Measurements from ENCODE around the gene CD300LB. TPM values are rescaled to one million over a fixed set of nuclear protein-coding genes. Genes with fewer than 3 reads are reported as not detected.

CD300LB gene
- total RNA-seq, 1 donor from 2014 or later, result not detected

- Histone ChIP-seq H3K9me3 (ENCODE audit: insufficient read depth, low read depth, low read length) (no peaks in the 10 kb centered on the region), H3K27ac (ENCODE audit: low read depth, low read length) (no peak overlapping the region), H3K4me1 (ENCODE audit: insufficient read depth, low read length) (no peaks in the 10 kb centered on the region), H4K20me1 (ENCODE audit: insufficient read depth, low read length) (no peaks in the 10 kb centered on the region), H3K27me3 (ENCODE audit: insufficient read depth, low read length) (peaks cover 3% of the 10 kb centered on the region), H3K79me2 (ENCODE audit: insufficient read depth, low read length) (no peaks in the 10 kb centered on the region), H3K4me2 (ENCODE audit: low read length) (no peak overlapping the region), H3K9ac (ENCODE audit: low read length) (no peak overlapping the region), H3K4me3 (ENCODE audit: insufficient read depth, low read depth, low read length) (no peak overlapping the region), H2AFZ (ENCODE audit: low read depth, low read length) (no peak overlapping the region), H3K36me3 (ENCODE audit: insufficient read depth, low read length) (no peaks in the 10 kb centered on the region)
- Mint-ChIP-seq H3K36me3 (ENCODE audit: low read depth, unreplicated experiment) (no peaks in the 10 kb centered on the region), H3K4me1 (ENCODE audit: low read depth, unreplicated experiment) (no peaks in the 10 kb centered on the region), H3K9me3 (ENCODE audit: unreplicated experiment) (peaks cover 2% of the 10 kb centered on the region), H3K27ac (ENCODE audit: unreplicated experiment) (no peak overlapping the region), H3K4me3 (ENCODE audit: unreplicated experiment) (no peak overlapping the region), H3K27me3 (ENCODE audit: low read depth, unreplicated experiment) (peaks cover 60% of the 10 kb centered on the region)
- TF ChIP-seq CTCF (IDR thresholded peaks at IDR 0.05; ENCODE audit: insufficient read depth, low read depth, low read length) (no peak), EZH2 (IDR thresholded peaks at IDR 0.05; ENCODE audit: insufficient read depth, low read length) (no peak)
- no peak for FAIRE-seq
- no peak for DNase-seq (ENCODE audit: low read depth)
Observed at GRCh38 chr17:74485841-74486240, 45.4 kb downstream of the CD300LB start.

- no peak overlapping the region for H3K4me3 Mint-ChIP-seq (ENCODE audit: unreplicated experiment)
- Histone ChIP-seq H3K36me3 (ENCODE audit: insufficient read depth, low read length) (no peaks in the 10 kb centered on the region), H3K27me3 (ENCODE audit: insufficient read depth, low read length) (peaks cover 3% of the 10 kb centered on the region), H2AFZ (ENCODE audit: low read depth, low read length) (no peak overlapping the region), H3K79me2 (ENCODE audit: insufficient read depth, low read length) (no peaks in the 10 kb centered on the region), H3K4me2 (ENCODE audit: low read length) (no peak overlapping the region), H3K27ac (ENCODE audit: low read depth, low read length) (no peak overlapping the region), H3K9ac (ENCODE audit: low read length) (no peak overlapping the region), H3K4me1 (ENCODE audit: insufficient read depth, low read length) (no peaks in the 10 kb centered on the region), H4K20me1 (ENCODE audit: insufficient read depth, low read length) (no peaks in the 10 kb centered on the region), H3K9me3 (ENCODE audit: insufficient read depth, low read depth, low read length) (no peaks in the 10 kb centered on the region), H3K4me3 (ENCODE audit: insufficient read depth, low read depth, low read length) (no peak overlapping the region)
- H3K27me3 Mint-ChIP-seq (ENCODE audit: low read depth, unreplicated experiment), result peaks cover 63% of the 10 kb centered on the region
- H3K9me3 Mint-ChIP-seq (ENCODE audit: unreplicated experiment), result peaks cover 2% of the 10 kb centered on the region
- TF ChIP-seq CTCF (IDR thresholded peaks at IDR 0.05; ENCODE audit: insufficient read depth, low read depth, low read length) (no peak), EZH2 (IDR thresholded peaks at IDR 0.05; ENCODE audit: insufficient read depth, low read length) (no peak)
- H3K27ac Mint-ChIP-seq (ENCODE audit: unreplicated experiment), result no peak overlapping the region
- FAIRE-seq, result no peak
- H3K4me1 Mint-ChIP-seq (ENCODE audit: low read depth, unreplicated experiment), result no peaks in the 10 kb centered on the region
- DNase-seq (ENCODE audit: low read depth), result no peak
- no peaks in the 10 kb centered on the region for H3K36me3 Mint-ChIP-seq (ENCODE audit: low read depth, unreplicated experiment)
Observed at GRCh38 chr17:74485022-74485743, 46.1 kb downstream of the CD300LB start.

DNA sequence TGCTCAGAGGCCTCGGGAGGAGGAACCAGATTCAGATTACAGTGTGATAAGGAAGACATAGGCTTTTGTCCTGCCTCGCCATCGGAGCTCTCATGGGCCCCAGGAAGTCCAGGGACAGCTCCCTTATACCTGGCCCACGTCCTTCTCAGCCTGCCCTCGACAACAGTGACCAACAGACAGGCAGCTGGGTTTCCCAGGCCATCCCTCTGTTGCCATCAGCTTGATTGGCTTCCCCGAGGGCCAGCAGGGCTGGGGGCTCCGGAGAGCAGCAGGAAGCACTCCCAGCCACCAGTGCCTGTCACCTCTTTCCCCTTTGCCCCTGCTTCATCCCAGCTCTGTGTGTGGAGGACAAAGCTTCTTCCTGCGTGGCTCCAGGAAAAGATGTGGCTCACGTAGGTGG is 47.2 kb downstream of the CD300LB start:
- TF ChIP-seq EZH2 (IDR thresholded peaks at IDR 0.05; ENCODE audit: insufficient read depth, low read length), result no peak
- TF ChIP-seq CTCF (IDR thresholded peaks at IDR 0.05; ENCODE audit: insufficient read depth, low read depth, low read length), result no peak
- Mint-ChIP-seq H3K4me3 (ENCODE audit: unreplicated experiment) (no peak overlapping the region), H3K27ac (ENCODE audit: unreplicated experiment) (no peak overlapping the region), H3K27me3 (ENCODE audit: low read depth, unreplicated experiment) (peaks cover 62% of the 10 kb centered on the region), H3K4me1 (ENCODE audit: low read depth, unreplicated experiment) (no peaks in the 10 kb centered on the region), H3K9me3 (ENCODE audit: unreplicated experiment) (peaks cover 2% of the 10 kb centered on the region), H3K36me3 (ENCODE audit: low read depth, unreplicated experiment) (no peaks in the 10 kb centered on the region)
- no peaks in the 10 kb centered on the region for H3K4me1 ChIP-seq (ENCODE audit: insufficient read depth, low read length)
- no peaks in the 10 kb centered on the region for H3K36me3 ChIP-seq (ENCODE audit: insufficient read depth, low read length)
- H2AFZ ChIP-seq (ENCODE audit: low read depth, low read length), result no peak overlapping the region
- no peak overlapping the region for H3K9ac ChIP-seq (ENCODE audit: low read length)
- H3K27ac ChIP-seq (ENCODE audit: low read depth, low read length), result no peak overlapping the region
- H4K20me1 ChIP-seq (ENCODE audit: insufficient read depth, low read length), result no peaks in the 10 kb centered on the region
- H3K4me3 ChIP-seq (ENCODE audit: insufficient read depth, low read depth, low read length), result no peak overlapping the region
- FAIRE-seq (no peak), DNase-seq (ENCODE audit: low read depth) (no peak)
- H3K27me3 ChIP-seq (ENCODE audit: insufficient read depth, low read length), result peaks cover 3% of the 10 kb centered on the region
- H3K79me2 ChIP-seq (ENCODE audit: insufficient read depth, low read length), result no peaks in the 10 kb centered on the region
- H3K4me2 ChIP-seq (ENCODE audit: low read length), result no peak overlapping the region
- no peaks in the 10 kb centered on the region for H3K9me3 ChIP-seq (ENCODE audit: insufficient read depth, low read depth, low read length)

All from astrocyte (in vitro differentiated cells and primary cell).